H7 (cell line): Measurements from ENCODE around the gene CYB561. TPM values are rescaled to one million over a fixed set of nuclear protein-coding genes. Genes with fewer than 3 reads are reported as not detected.

Source experiments
- DNase-seq: peaks from one replicate; pipeline ENCODE4 v3.0.0; 2012
- H3K27me3 ChIP-seq: 2 replicates; pipeline ENCODE4 v1.6.0; 2011; ENCODE audit warnings: mild to moderate bottlenecking, low read length; ENCODE audit not compliant: control insufficient read depth, insufficient read depth
- H3K36me3 ChIP-seq: replicated peaks from 2 replicates; pipeline ENCODE4 v1.5.1; 2011; ENCODE audit warnings: low read length; ENCODE audit not compliant: control insufficient read depth, insufficient read depth
- H3K4me3 ChIP-seq: 2 replicates; pipeline ENCODE4 v1.5.1; 2011; ENCODE audit warnings: low read depth, mild to moderate bottlenecking, control low read depth, low read length, moderate library complexity; ENCODE audit not compliant: insufficient read depth
- total RNA-seq: library from RNA; depleted of rRNA; stranded (reverse); fragments of >200 nt; shearing (Covaris generic); gene quantifications from 2 replicates; pipeline ENCODE4 v1.2.3, GENCODE V29; 2014; rRNA removed

The CYB561 gene
- total RNA-seq, 1 experiment from 2014 or later, result 34.5 TPM

DNA sequence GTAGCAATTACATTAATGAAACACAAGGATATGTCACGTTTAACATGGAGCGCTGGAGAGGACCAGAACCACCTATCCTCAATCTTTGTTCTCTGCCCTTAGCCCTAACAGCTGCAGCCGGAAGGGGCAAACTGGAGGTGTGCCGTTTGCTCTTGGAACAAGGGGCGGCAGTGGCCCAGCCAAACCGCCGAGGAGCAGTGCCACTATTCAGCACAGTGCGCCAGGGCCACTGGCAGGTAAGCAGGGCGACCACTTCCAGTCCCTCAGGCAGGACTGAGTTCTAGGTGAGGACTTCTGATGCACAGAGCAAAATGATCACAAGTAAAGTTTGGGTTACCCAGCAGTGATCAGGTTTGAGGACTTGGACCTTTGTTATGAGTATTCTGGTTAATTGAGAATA, 41.1 kb downstream of the CYB561 start:
- H3K27me3 ChIP-seq, result no peaks in the 10 kb centered on the region
- no peak for DNase-seq
- H3K4me3 ChIP-seq, result no peak overlapping the region
- no peaks in the 10 kb centered on the region for H3K36me3 ChIP-seq

DNA sequence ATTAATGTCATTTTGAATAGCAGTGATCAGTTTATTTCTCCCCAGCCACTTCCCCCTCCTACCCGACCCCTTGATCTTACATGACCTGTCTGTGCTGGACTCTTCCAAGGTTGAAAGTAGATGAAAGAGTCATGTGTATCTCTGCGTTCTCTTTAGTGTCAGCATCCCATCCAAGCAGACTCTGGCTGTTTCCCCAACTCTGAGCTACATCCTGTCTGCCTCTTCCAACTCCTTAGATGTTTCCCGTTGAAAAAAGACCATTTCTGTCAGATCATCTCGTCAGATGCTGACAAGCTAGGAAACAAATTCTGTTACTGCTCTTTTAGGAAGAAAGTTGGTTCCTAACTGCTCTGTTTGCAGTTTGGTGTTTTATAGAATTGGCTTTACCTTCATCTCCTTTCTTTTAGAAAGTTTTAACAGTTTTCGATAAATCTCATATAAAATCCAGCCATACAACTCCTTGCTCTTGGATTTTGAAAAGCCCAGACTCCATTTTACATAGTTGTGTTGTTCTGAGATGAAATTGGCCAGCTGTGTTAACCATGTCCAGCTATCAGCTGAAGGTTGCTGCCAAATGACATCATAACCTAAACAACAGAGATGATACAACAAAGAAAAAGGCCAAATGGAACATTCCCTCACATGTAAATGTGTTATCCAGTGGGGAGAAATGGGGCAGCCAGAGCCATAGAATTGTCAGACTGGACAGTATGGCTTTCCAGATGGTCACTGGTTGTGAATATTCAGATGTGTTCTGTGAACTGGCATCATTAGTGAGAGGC, 43.5 kb downstream of the CYB561 start:
- no peak for DNase-seq
- H3K36me3 ChIP-seq, result no peaks in the 10 kb centered on the region
- H3K27me3 ChIP-seq, result no peaks in the 10 kb centered on the region

DNA sequence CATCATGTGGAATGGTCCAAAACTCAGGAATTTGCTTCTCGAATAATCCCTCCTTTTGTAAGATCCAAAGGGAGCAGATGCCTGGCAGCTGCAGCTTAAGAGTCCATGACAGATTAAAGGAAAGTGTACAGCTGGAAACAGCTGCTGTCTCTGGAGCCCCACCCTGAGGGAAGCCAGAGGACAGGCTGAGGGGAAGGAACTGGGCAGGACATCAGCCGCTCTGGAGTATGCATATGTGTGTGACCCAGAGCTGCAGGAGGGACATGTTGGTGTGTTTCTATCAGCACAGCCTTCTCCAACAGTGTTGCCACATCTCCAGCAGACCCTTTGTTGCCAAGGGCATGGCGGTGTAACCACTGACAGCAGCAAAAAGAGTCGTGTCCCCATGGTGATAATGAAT, 46.2 kb downstream of the CYB561 start:
- no peaks in the 10 kb centered on the region for H3K27me3 ChIP-seq
- no peak for DNase-seq
- no peak overlapping the region for H3K4me3 ChIP-seq
- no peaks in the 10 kb centered on the region for H3K36me3 ChIP-seq

More for the DNA sequence above, 43.5 kb downstream of the CYB561 start:
- H3K4me3 ChIP-seq, result no peak overlapping the region

GRCh38 chr17:63399316-63399715, 46.8 kb downstream of the CYB561 start:
- Histone ChIP-seq H3K27me3 (no peaks in the 10 kb centered on the region), H3K4me3 (no peak overlapping the region), H3K36me3 (no peaks in the 10 kb centered on the region)
- no peak for DNase-seq

DNA sequence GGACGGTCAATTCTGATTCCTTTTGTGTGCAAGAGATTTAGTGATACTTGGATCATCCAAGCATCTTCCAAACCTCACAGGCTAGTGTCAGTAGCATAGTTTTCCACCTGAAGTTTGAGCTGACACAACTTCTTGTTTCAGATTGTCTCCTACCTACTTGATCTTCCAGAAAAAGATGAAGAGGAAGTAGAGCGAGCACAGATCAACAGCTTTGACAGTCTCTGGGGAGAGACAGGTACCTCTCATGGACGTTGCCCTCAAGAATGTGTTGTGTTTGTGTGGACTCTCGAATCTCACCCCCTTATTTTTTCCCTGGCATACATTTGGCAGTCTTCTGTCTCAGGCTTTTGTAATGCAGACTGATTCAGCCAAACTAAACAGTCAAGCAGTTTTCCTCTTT, 47.4 kb downstream of the CYB561 start:
- Histone ChIP-seq H3K36me3 (no peaks in the 10 kb centered on the region), H3K27me3 (no peaks in the 10 kb centered on the region), H3K4me3 (no peak overlapping the region)
- no peak for DNase-seq

DNA sequence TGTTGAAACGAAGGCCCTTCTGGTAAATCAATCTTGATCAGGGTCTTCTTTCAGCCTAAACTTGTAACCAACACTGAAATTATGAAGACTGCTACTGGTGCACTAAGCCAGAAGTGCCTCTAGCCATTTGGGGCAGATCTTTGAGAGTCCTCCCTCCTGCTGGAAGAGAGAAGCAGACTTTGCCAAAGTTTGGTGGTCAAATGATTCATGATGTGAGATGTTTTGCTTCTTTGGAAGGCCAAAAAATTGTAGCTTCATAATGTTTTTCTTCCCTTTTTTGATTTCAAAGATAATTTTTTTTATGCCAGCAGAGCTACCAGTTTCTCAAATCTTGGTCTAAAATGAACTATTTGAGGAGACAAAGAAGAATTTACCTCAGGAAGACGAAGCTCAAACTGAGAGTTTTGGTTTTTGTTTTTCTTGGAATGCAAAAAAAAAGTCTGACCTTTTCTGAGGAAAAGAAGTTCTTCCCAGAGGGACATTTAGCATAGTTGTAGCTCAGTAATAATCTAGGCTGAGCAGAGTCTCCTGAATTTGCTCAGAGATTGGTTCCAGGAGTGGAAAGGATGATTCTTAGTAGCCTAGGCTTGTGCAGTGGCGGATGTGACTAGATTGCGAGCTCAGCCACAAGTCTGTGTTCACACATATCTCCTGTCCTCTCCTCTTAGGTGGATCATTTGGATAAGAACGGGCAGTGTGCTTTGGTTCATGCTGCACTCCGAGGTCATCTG, 50.9 kb downstream of the CYB561 start:
- Histone ChIP-seq H3K27me3 (no peaks in the 10 kb centered on the region), H3K4me3 (no peak overlapping the region), H3K36me3 (no peaks in the 10 kb centered on the region)
- DNase-seq, result no peak

DNA sequence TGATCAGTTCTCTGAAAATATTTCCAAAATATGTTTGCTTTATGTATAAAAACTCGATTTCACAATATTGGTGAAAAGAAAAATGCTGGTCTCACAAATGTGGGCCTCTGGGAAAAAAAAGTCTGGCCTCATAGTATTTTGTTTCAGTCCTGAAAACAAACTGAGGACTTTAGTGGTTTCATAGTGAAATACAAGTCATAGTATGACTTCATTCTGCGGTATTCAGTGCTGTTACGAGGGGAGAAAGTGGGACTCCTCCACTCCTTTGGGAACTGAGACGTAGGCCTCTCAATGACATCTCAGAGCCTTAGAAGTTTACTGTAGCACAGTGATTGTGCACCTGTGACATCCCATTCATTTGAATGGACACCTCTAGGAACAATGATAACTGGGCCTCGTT, 56.0 kb downstream of the CYB561 start:
- DNase-seq, result no peak
- H3K27me3 ChIP-seq, result no peaks in the 10 kb centered on the region
- H3K36me3 ChIP-seq, result no peaks in the 10 kb centered on the region
- H3K4me3 ChIP-seq, result no peak overlapping the region

GRCh38 chr17:63387656-63388340, 58.3 kb downstream of the CYB561 start:
- Histone ChIP-seq H3K27me3 (no peaks in the 10 kb centered on the region), H3K4me3 (no peak overlapping the region), H3K36me3 (no peaks in the 10 kb centered on the region)
- DNase-seq, result no peak

DNA sequence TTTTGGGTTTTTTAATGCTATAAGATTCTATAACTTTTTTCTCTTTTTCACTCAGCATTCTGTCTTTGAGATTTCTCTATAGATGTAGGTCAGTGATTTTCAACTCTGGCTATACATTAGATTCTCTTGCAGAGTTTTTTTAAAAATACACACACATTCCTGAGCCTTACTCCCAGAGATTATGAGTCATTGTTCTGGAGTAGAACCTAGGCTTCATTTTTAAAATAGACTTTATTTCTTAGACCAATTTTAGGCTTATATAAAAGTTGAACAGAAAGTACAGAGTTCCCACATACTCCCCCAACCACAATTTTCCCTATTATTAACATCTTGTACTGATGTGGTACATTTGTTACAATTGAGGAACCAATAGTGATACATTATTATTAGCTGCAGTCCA, 63.3 kb downstream of the CYB561 start:
- no peak for DNase-seq
- H3K27me3 ChIP-seq, result no peaks in the 10 kb centered on the region
- no peaks in the 10 kb centered on the region for H3K36me3 ChIP-seq
- H3K4me3 ChIP-seq, result no peak overlapping the region

Other genes starting within 250 kb of the CYB561 start
- 4.6 and 7.6 TPM in 2 replicates for gene ACE, start 30.8 kb upstream of the CYB561 start, total RNA-seq
- gene KCNH6, start 77.1 kb upstream of the CYB561 start, total RNA-seq, result 1.5 and 1.6 TPM in 2 replicates
- gene DCAF7, start 104.2 kb upstream of the CYB561 start, total RNA-seq, result 60.8 and 68.2 TPM in 2 replicates
- 20.0 and 22.2 TPM in 2 replicates for gene TACO1, start 154.6 kb upstream of the CYB561 start, total RNA-seq
- gene MAP3K3, start 176.1 kb upstream of the CYB561 start, total RNA-seq, result 37.6 and 38.2 TPM in 2 replicates